Mucosa of stomach (tissue), 1 donor: ENCODE results near the gene NUP85.
"Not testable (repeated sequence)": the region's sequence is repeated elsewhere in the genome, so short reads cannot be mapped to it uniquely, and the experiment has no call there.

ENCODE experiments used
- H3K27me3 ChIP-seq: one replicate; pipeline ENCODE4 v1.7.0; 2013; ENCODE audit warnings: mild to moderate bottlenecking, low read length; ENCODE audit not compliant: control insufficient read depth, insufficient read depth
- H3K36me3 ChIP-seq: one replicate; pipeline ENCODE4 v1.7.0; 2013; ENCODE audit warnings: low read length; ENCODE audit not compliant: control insufficient read depth, insufficient read depth
- H3K4me1 ChIP-seq: one replicate; pipeline ENCODE4 v1.7.0; 2013; ENCODE audit warnings: mild to moderate bottlenecking, low read length; ENCODE audit not compliant: control insufficient read depth, insufficient read depth
- H3K4me3 ChIP-seq: one replicate; pipeline ENCODE4 v1.7.0; 2013; ENCODE audit warnings: low read length
- H3K9ac ChIP-seq: one replicate; pipeline ENCODE4 v1.7.0; 2013; ENCODE audit warnings: mild to moderate bottlenecking, low read length, moderate library complexity
- H3K9me3 ChIP-seq: one replicate; pipeline ENCODE4 v1.7.0; 2013; ENCODE audit warnings: mild to moderate bottlenecking, low read length, moderate library complexity; ENCODE audit not compliant: control insufficient read depth
- donor health status: Pancreatic carcinoma.

The NUP85 gene

GRCh38 chr17:75181608-75182318, 23.7 kb upstream of the NUP85 start:
- peaks cover 17% of the 10 kb centered on the region for H3K4me1 ChIP-seq

GRCh38 chr17:75182319-75182568, 23.2 kb upstream of the NUP85 start:
- H3K4me1 ChIP-seq: peaks cover 17% of the 10 kb centered on the region
- H3K9ac ChIP-seq: peak overlapping the region; percentile 90
- no peaks in the 10 kb centered on the region for H3K9me3 ChIP-seq
- no peaks in the 10 kb centered on the region for H3K36me3 ChIP-seq
- H3K4me3 ChIP-seq: peak overlapping the region; percentile 94
- H3K27me3 ChIP-seq: no peaks in the 10 kb centered on the region

More at GRCh38 chr17:75181608-75182318, 23.7 kb upstream of the NUP85 start:
- no peaks in the 10 kb centered on the region for H3K27me3 ChIP-seq
- H3K4me3 ChIP-seq: peak overlapping the region; percentile 94
- H3K36me3 ChIP-seq: no peaks in the 10 kb centered on the region
- no peaks in the 10 kb centered on the region for H3K9me3 ChIP-seq
- H3K9ac ChIP-seq: peak overlapping the region; percentile 90

- H3K27me3 ChIP-seq: no peaks in the 10 kb centered on the region
- no peaks in the 10 kb centered on the region for H3K9me3 ChIP-seq
- H3K36me3 ChIP-seq: no peaks in the 10 kb centered on the region
- H3K9ac ChIP-seq: peak within 1 kb of the TSS; percentile 90
- H3K4me3 ChIP-seq: peak within 1 kb of the TSS; percentile 94
- H3K4me1 ChIP-seq: peaks cover 17% of the 10 kb centered on the region
These were observed 22.7 kb upstream of the NUP85 start, which contains the start of gene SUMO2 for GRCh38 chr17:75182569-75183436. SUMO2 (minus strand) TSS chr17:75182959; CDS start chr17:75182834, 125 bp downstream.

GRCh38 chr17:75183999-75184884, 21.2 kb upstream of the NUP85 start:
- Histone ChIP-seq H3K9me3 (no peaks in the 10 kb centered on the region), H3K9ac (no peak overlapping the region), H3K4me3 (no peak overlapping the region), H3K27me3 (no peaks in the 10 kb centered on the region), H3K4me1 (peaks cover 17% of the 10 kb centered on the region), H3K36me3 (no peaks in the 10 kb centered on the region)

- no peak overlapping the region for H3K9ac ChIP-seq
- peaks cover under 1% of the 10 kb centered on the region for H3K4me1 ChIP-seq
- no peaks in the 10 kb centered on the region for H3K9me3 ChIP-seq
- H3K36me3 ChIP-seq: no peaks in the 10 kb centered on the region
- H3K4me3 ChIP-seq: no peak overlapping the region
- H3K27me3 ChIP-seq: no peaks in the 10 kb centered on the region
These were observed 16.9 kb upstream of the NUP85 start for GRCh38 chr17:75188614-75189013.

DNA sequence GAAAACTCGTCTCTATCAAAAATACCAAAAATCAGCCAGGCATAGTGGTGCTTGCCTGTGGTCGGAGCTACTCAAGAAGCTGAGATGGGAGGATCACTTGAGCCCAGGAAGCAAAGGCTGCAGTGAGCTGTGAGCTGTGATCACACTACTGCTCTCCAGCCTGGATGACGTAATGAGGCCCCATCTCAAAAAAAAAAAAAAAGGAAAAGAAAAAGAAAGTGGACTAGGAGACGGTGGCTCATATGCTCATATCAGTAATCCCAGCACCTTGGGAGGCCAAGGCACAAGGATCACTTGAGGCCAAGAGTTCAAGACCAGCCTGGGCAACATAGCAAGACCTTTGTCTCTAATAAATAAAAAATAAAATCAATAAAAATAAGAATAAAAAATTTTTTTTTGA, 13.9 kb upstream of the NUP85 start:
- no peaks in the 10 kb centered on the region for H3K4me1 ChIP-seq
- H3K4me3 ChIP-seq: no peak overlapping the region
- no peak overlapping the region for H3K9ac ChIP-seq
- no peaks in the 10 kb centered on the region for H3K27me3 ChIP-seq
- H3K9me3 ChIP-seq: no peaks in the 10 kb centered on the region
- H3K36me3 ChIP-seq: no peaks in the 10 kb centered on the region

DNA sequence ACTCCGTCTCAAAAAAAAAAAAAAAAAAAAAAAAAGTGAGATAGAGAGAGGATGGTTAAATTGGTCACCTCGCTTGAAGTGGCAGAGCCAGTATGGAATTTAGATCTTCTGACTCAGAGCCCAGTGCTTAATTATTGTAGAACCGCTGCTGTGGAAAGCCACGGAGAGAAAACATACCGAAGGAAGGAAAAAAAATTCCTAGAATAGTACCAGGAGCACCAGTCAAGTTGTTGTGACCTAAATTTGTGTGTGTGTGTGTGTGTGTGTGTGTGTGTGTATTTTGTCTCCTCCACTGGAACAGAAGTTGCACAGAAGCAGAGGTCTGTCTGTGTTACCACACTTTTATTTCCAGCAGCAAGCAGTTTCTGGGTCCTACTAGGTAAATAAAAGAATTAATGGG, 10.6 kb upstream of the NUP85 start:
- H3K4me3 ChIP-seq: no peak overlapping the region
- H3K9me3 ChIP-seq: no peaks in the 10 kb centered on the region
- H3K36me3 ChIP-seq: no peaks in the 10 kb centered on the region
- H3K4me1 ChIP-seq: no peaks in the 10 kb centered on the region
- no peak overlapping the region for H3K9ac ChIP-seq
- no peaks in the 10 kb centered on the region for H3K27me3 ChIP-seq

- H3K36me3 ChIP-seq: no peaks in the 10 kb centered on the region
- H3K9ac ChIP-seq: no peak overlapping the region
- H3K4me3 ChIP-seq: no peak overlapping the region
- peaks cover 7% of the 10 kb centered on the region for H3K4me1 ChIP-seq
- no peaks in the 10 kb centered on the region for H3K9me3 ChIP-seq
- no peaks in the 10 kb centered on the region for H3K27me3 ChIP-seq
These were observed 5.4 kb upstream of the NUP85 start for GRCh38 chr17:75199886-75200618.

GRCh38 chr17:75205793-75206163, 299 bp downstream of the NUP85 start:
- no peaks in the 10 kb centered on the region for H3K36me3 ChIP-seq
- H3K9ac ChIP-seq: peak overlapping the region; percentile 90
- peak overlapping the region; percentile 85 for H3K4me3 ChIP-seq
- H3K27me3 ChIP-seq: no peaks in the 10 kb centered on the region
- no peaks in the 10 kb centered on the region for H3K9me3 ChIP-seq
- peaks cover 8% of the 10 kb centered on the region for H3K4me1 ChIP-seq

DNA sequence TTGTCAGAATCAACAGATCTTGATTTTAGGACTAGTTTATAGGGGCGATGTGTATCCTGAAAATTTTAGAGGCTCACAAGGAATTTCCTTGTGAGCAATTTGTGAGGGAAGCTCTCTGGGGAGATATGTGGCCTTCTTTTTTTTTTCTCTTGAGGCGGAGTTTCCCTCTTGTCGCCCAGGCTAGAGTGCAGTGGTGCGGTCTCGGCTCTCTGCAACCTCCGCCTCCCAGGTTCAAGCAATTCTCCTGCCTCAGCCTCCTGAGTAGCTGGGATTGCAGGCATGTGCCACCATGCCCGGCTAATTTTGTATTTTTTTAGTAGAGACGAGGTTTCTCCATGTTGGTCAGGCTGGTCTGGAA, 1.6 kb downstream of the NUP85 start:
- not testable (repeated sequence) for H3K27me3 ChIP-seq, H3K9ac ChIP-seq, H3K9me3 ChIP-seq, H3K4me1 ChIP-seq, H3K4me3 ChIP-seq, H3K36me3 ChIP-seq

- no peaks in the 10 kb centered on the region for H3K27me3 ChIP-seq
- H3K4me3 ChIP-seq: no peak overlapping the region
- no peaks in the 10 kb centered on the region for H3K36me3 ChIP-seq
- H3K4me1 ChIP-seq: peaks cover 8% of the 10 kb centered on the region
- H3K9me3 ChIP-seq: no peaks in the 10 kb centered on the region
- H3K9ac ChIP-seq: no peak overlapping the region
These were observed 2.3 kb downstream of the NUP85 start for GRCh38 chr17:75207760-75208159.
